ENCODE measurements around the gene FOXE3.

FOXE3 gene

GRCh38 chr1:47459253-47459788, 43.2 kb downstream of the FOXE3 start:
- H3F3A ChIP-seq (ENCODE audit: insufficient read depth), result no peaks in the 10 kb centered on the region
- H4K20me1 ChIP-seq (ENCODE audit: low read depth, low read length), result no peaks in the 10 kb centered on the region
- TF ChIP-seq, protein P1, sequence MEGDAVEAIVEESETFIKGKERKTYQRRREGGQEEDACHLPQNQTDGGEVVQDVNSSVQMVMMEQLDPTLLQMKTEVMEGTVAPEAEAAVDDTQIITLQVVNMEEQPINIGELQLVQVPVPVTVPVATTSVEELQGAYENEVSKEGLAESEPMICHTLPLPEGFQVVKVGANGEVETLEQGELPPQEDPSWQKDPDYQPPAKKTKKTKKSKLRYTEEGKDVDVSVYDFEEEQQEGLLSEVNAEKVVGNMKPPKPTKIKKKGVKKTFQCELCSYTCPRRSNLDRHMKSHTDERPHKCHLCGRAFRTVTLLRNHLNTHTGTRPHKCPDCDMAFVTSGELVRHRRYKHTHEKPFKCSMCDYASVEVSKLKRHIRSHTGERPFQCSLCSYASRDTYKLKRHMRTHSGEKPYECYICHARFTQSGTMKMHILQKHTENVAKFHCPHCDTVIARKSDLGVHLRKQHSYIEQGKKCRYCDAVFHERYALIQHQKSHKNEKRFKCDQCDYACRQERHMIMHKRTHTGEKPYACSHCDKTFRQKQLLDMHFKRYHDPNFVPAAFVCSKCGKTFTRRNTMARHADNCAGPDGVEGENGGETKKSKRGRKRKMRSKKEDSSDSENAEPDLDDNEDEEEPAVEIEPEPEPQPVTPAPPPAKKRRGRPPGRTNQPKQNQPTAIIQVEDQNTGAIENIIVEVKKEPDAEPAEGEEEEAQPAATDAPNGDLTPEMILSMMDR (IDR thresholded peaks at IDR 0.05; ENCODE audit: insufficient read depth, low read length, poor library complexity, severe bottlenecking), result no peak
- TF ChIP-seq EZH2phosphoT487 (conservative IDR thresholded peaks at IDR 0.05; ENCODE audit: low read length), result no peak
- H3K4me2 ChIP-seq (ENCODE audit: low read depth, low read length, poor library complexity, severe bottlenecking), result no peak overlapping the region
- H3K27me3 ChIP-seq (ENCODE audit: low read length), result no peaks in the 10 kb centered on the region
- no peaks in the 10 kb centered on the region for H3K9me2 ChIP-seq (replicated peaks; ENCODE audit: insufficient read depth, low read length)
- no peak overlapping the region for H3K4me3 ChIP-seq (ENCODE audit: insufficient read depth, low read length, poor library complexity, severe bottlenecking)
- no peak overlapping the region for H3K27ac ChIP-seq (ENCODE audit: low read depth, low read length)
- H3K9me3 ChIP-seq (ENCODE audit: insufficient read depth, low read length), result no peaks in the 10 kb centered on the region
- H2AFZ ChIP-seq (ENCODE audit: low read depth, low read length, severe bottlenecking), result no peak overlapping the region
- no peaks in the 10 kb centered on the region for H3K79me2 ChIP-seq (ENCODE audit: insufficient read depth, low read length)
- no peak overlapping the region for H3K9ac ChIP-seq (ENCODE audit: low read length)
- H3K36me3 ChIP-seq (ENCODE audit: low read length), result no peaks in the 10 kb centered on the region

DNA sequence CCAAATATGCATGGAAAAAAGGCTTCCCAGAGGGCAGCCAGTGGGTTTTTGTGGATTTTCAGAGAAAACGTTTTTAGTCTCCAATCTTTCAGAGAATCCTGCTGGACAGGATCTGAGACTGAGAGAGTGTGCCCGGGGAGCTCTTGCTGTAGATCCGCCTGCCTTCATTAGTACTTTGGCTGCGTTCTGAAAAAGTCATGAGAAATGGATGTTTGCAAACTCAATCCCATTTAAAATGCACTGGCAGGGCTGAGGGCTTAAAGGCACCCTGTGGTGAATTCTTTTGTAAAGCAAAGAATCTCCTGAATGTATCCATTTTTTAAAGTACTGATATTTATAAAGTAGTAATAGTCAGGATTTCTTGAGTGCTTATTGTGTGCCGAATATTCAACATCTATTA, 44.0 kb downstream of the FOXE3 start:
- no peak overlapping the region for H3K9ac ChIP-seq (ENCODE audit: low read length)

DNA sequence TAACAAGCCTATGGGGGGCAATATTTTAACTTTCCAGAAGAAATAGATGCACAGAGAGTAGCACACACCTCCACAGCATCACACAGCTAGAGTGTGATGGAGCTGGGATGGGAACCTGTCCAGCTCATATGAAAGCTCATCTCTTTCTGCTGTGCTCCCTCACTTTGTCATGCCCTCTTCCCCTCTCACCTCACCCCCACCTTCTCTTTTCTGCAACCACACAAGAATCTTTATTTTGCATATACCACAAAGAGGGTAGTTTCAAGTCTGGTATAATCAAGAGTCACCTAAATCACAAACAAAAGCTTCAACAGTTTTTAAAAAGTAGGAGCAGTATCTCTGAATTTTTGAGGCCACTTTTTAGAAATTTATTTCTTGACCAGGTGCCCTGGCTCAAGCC, 44.4 kb downstream of the FOXE3 start:
- no peaks in the 10 kb centered on the region for H3K27me3 ChIP-seq (ENCODE audit: low read length)
- H3K9me3 ChIP-seq (ENCODE audit: insufficient read depth, low read length), result no peaks in the 10 kb centered on the region
- TF ChIP-seq, protein P1 (IDR thresholded peaks at IDR 0.05; ENCODE audit: insufficient read depth, low read length, poor library complexity, severe bottlenecking), result no peak
- no peak for TF ChIP-seq EZH2phosphoT487 (conservative IDR thresholded peaks at IDR 0.05; ENCODE audit: low read length)
- H3K79me2 ChIP-seq (ENCODE audit: insufficient read depth, low read length), result no peaks in the 10 kb centered on the region
- no peaks in the 10 kb centered on the region for H3F3A ChIP-seq (ENCODE audit: insufficient read depth)
- no peak overlapping the region for H3K27ac ChIP-seq (ENCODE audit: low read depth, low read length)
- H3K9ac ChIP-seq (ENCODE audit: low read length), result no peak overlapping the region
- H3K36me3 ChIP-seq (ENCODE audit: low read length), result no peaks in the 10 kb centered on the region
- H3K4me2 ChIP-seq (ENCODE audit: low read depth, low read length, poor library complexity, severe bottlenecking), result no peak overlapping the region
- H3K4me3 ChIP-seq (ENCODE audit: insufficient read depth, low read length, poor library complexity, severe bottlenecking), result no peak overlapping the region
- no peak overlapping the region for H2AFZ ChIP-seq (ENCODE audit: low read depth, low read length, severe bottlenecking)
- H3K9me2 ChIP-seq (replicated peaks; ENCODE audit: insufficient read depth, low read length), result no peaks in the 10 kb centered on the region
- H4K20me1 ChIP-seq (ENCODE audit: low read depth, low read length), result no peaks in the 10 kb centered on the region

More for the DNA sequence above, 44.0 kb downstream of the FOXE3 start:
- no peaks in the 10 kb centered on the region for H3K27me3 ChIP-seq (ENCODE audit: low read length)
- H3K9me2 ChIP-seq (replicated peaks; ENCODE audit: insufficient read depth, low read length), result no peaks in the 10 kb centered on the region
- H3K4me2 ChIP-seq (ENCODE audit: low read depth, low read length, poor library complexity, severe bottlenecking), result no peak overlapping the region
- H2AFZ ChIP-seq (ENCODE audit: low read depth, low read length, severe bottlenecking), result no peak overlapping the region
- no peaks in the 10 kb centered on the region for H3K36me3 ChIP-seq (ENCODE audit: low read length)
- H3K79me2 ChIP-seq (ENCODE audit: insufficient read depth, low read length), result no peaks in the 10 kb centered on the region
- no peak overlapping the region for H3K27ac ChIP-seq (ENCODE audit: low read depth, low read length)
- no peaks in the 10 kb centered on the region for H3F3A ChIP-seq (ENCODE audit: insufficient read depth)
- TF ChIP-seq EZH2phosphoT487 (conservative IDR thresholded peaks at IDR 0.05; ENCODE audit: low read length), result no peak
- TF ChIP-seq, protein P1 (IDR thresholded peaks at IDR 0.05; ENCODE audit: insufficient read depth, low read length, poor library complexity, severe bottlenecking), result no peak
- no peaks in the 10 kb centered on the region for H4K20me1 ChIP-seq (ENCODE audit: low read depth, low read length)
- no peaks in the 10 kb centered on the region for H3K9me3 ChIP-seq (ENCODE audit: insufficient read depth, low read length)
- no peak overlapping the region for H3K4me3 ChIP-seq (ENCODE audit: insufficient read depth, low read length, poor library complexity, severe bottlenecking)
